SK-N-SH treated with all-trans-retinoic acid at 6 μM for 48 hours (cell line): Measurements from ENCODE around the gene IMPA2.

Experiments used
- CREB5 ChIP-seq: fragments of 250-450 bp; sonication (Bioruptor Pico); IDR thresholded peaks from 2 replicates; pipeline ENCODE4 v1.5.1; 2020; ENCODE audit warnings: low read depth, mild to moderate bottlenecking, moderate library complexity
- SNAI2 ChIP-seq: fragments of 250-450 bp; sonication (Bioruptor Pico); IDR thresholded peaks from 2 replicates; pipeline ENCODE4 v1.5.0; 2020; ENCODE audit warnings: mild to moderate bottlenecking, moderate library complexity
- TOX ChIP-seq: fragments of 250-450 bp; sonication (Bioruptor Pico); IDR thresholded peaks from 2 replicates; pipeline ENCODE4 v1.8.0; 2021; ENCODE audit warnings: mild to moderate bottlenecking, moderate library complexity, borderline replicate concordance
- ZFP30 ChIP-seq: fragments of 450-650 bp; formaldehyde crosslinking; IDR thresholded peaks from 2 replicates; pipeline ENCODE4 v1.5.0; 2022; ENCODE audit warnings: mild to moderate bottlenecking, moderate library complexity
- ZNF565 ChIP-seq: fragments of 450-650 bp; formaldehyde crosslinking; conservative IDR thresholded peaks from 2 replicates; pipeline ENCODE4 v1.5.0; 2020; ENCODE audit warnings: low read depth, mild to moderate bottlenecking, moderate library complexity
- TF ChIP-seq, protein P1 (sequence below): fragments of 250-450 bp; sonication (Bioruptor Pico); IDR thresholded peaks from 2 replicates; pipeline ENCODE4 v1.8.0; 2020; ENCODE audit warnings: mild to moderate bottlenecking, moderate library complexity, borderline replicate concordance

- TF ChIP-seq TOX (CRISPR knock-in tag) (no peak), SNAI2 (CRISPR knock-in tag) (no peak), CREB5 (CRISPR knock-in tag) (no peak), ZFP30 (CRISPR knock-in tag) (no peak), ZNF565 (CRISPR knock-in tag) (no peak)
- TF ChIP-seq, protein P1, sequence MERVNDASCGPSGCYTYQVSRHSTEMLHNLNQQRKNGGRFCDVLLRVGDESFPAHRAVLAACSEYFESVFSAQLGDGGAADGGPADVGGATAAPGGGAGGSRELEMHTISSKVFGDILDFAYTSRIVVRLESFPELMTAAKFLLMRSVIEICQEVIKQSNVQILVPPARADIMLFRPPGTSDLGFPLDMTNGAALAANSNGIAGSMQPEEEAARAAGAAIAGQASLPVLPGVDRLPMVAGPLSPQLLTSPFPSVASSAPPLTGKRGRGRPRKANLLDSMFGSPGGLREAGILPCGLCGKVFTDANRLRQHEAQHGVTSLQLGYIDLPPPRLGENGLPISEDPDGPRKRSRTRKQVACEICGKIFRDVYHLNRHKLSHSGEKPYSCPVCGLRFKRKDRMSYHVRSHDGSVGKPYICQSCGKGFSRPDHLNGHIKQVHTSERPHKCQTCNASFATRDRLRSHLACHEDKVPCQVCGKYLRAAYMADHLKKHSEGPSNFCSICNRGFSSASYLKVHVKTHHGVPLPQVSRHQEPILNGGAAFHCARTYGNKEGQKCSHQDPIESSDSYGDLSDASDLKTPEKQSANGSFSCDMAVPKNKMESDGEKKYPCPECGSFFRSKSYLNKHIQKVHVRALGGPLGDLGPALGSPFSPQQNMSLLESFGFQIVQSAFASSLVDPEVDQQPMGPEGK = no peak
Measured at GRCh38 chr18:12005538-12006487, 24.5 kb downstream of the IMPA2 start.
